DOHH2 (cell line): ENCODE measurements around the gene FRAS1.

Source experiments
- H3F3A ChIP-seq: fragments of 200-600 bp; sonication (generic), shearing (Covaris generic); 2 replicates; pipeline ENCODE4 v1.6.0; 2016; ENCODE audit warnings: antibody characterized with exemption, mild to moderate bottlenecking; ENCODE audit not compliant: control insufficient read depth, insufficient read depth
- H3K27ac ChIP-seq: fragments of 200-600 bp; sonication (generic); 2 replicates; pipeline ENCODE4 v1.5.1; 2014; ENCODE audit warnings: low read depth, mild to moderate bottlenecking, low read length, moderate library complexity
- H3K27me3 ChIP-seq: fragments of 200-600 bp; sonication (generic); 2 replicates; pipeline ENCODE4 v1.6.1; 2014; ENCODE audit warnings: mild to moderate bottlenecking, low read length, mixed read lengths; ENCODE audit not compliant: control insufficient read depth
- H3K36me3 ChIP-seq: fragments of 200-600 bp; sonication (generic); 2 replicates; pipeline ENCODE4 v1.6.1; 2014; ENCODE audit warnings: mild to moderate bottlenecking, low read length, moderate library complexity, mixed read lengths; ENCODE audit not compliant: control insufficient read depth
- H3K4me1 ChIP-seq: fragments of 200-600 bp; sonication (generic); 2 replicates; pipeline ENCODE4 v1.6.1; 2014; ENCODE audit warnings: mild to moderate bottlenecking, low read length, mixed read lengths; ENCODE audit not compliant: control insufficient read depth
- H3K4me2 ChIP-seq: fragments of 200-600 bp; sonication (generic); 2 replicates; pipeline ENCODE4 v1.6.0; 2014; ENCODE audit warnings: mild to moderate bottlenecking, low read length, moderate library complexity
- H3K4me3 ChIP-seq: fragments of 200-600 bp; sonication (generic); 2 replicates; pipeline ENCODE4 v1.5.1; 2014; ENCODE audit warnings: mild to moderate bottlenecking, low read length, mixed read lengths
- H3K79me2 ChIP-seq: fragments of 200-600 bp; sonication (generic); 2 replicates; pipeline ENCODE4 v1.6.1; 2014; ENCODE audit warnings: mild to moderate bottlenecking, low read length, mixed read lengths; ENCODE audit not compliant: control insufficient read depth
- H3K9me2 ChIP-seq: fragments of 200-600 bp; sonication (generic); replicated peaks from 2 replicates; pipeline ENCODE4 v1.6.1; 2014; ENCODE audit warnings: mild to moderate bottlenecking, low read length, mixed read lengths; ENCODE audit not compliant: control insufficient read depth
- H3K9me3 ChIP-seq: fragments of 200-600 bp; sonication (generic); 2 replicates; pipeline ENCODE4 v1.6.1; 2014; ENCODE audit warnings: antibody characterized with exemption, low read length, mixed read lengths; ENCODE audit not compliant: control insufficient read depth, insufficient read depth
- H4K20me1 ChIP-seq: fragments of 200-600 bp; sonication (generic); 2 replicates; pipeline ENCODE4 v1.6.0; 2014; ENCODE audit warnings: low read depth, mild to moderate bottlenecking, antibody characterized with exemption, low read length, moderate library complexity; ENCODE audit not compliant: control insufficient read depth, insufficient read depth
- CTCF ChIP-seq: fragments of 200-600 bp; sonication (generic); IDR thresholded peaks from one replicate; pipeline ENCODE4 v1.5.1; 2014; ENCODE audit warnings: antibody characterized with exemption, mild to moderate bottlenecking, low read depth, low read length; ENCODE audit not compliant: poor library complexity, severe bottlenecking
- EZH2phosphoT487 ChIP-seq: fragments of 200-600 bp; sonication (generic); IDR thresholded peaks from 2 replicates; pipeline ENCODE4 v1.6.1; 2017; ENCODE audit warnings: borderline replicate concordance, mild to moderate bottlenecking, antibody characterized with exemption, low read length, moderate library complexity, mixed read lengths

The FRAS1 gene

DNA sequence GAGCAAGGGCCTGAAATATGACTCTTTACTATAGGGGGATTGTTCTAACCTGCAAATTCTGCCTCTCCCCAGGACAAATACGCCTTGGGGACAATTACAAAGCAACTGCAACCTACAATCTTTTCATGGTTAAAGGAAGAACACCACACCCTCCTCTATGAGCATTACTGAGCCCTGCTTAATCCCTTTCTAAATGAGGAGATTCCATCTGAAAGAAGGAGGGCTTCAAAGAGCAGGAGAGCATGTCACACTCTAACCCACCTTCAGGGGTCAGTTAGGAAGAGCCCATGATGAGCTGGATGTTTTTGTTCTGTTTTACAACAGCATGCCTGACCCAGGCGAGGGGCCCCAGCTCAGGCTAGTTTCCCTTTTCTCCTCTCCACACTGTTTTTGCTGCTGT, 360.5 kb downstream of the FRAS1 start:
- no peak overlapping the region for H3K4me3 ChIP-seq
- no peak overlapping the region for H3K27ac ChIP-seq
- H3K4me1 ChIP-seq = no peaks in the 10 kb centered on the region
- TF ChIP-seq EZH2phosphoT487 (no peak), CTCF (no peak)
- H3K27me3 ChIP-seq = peaks cover 5% of the 10 kb centered on the region; the same call in 1 of the 2 replicates
- H3K9me3 ChIP-seq = no peaks in the 10 kb centered on the region
- no peaks in the 10 kb centered on the region for H4K20me1 ChIP-seq
- no peaks in the 10 kb centered on the region for H3F3A ChIP-seq
- no peaks in the 10 kb centered on the region for H3K9me2 ChIP-seq
- H3K36me3 ChIP-seq = no peaks in the 10 kb centered on the region
- no peaks in the 10 kb centered on the region for H3K79me2 ChIP-seq
- no peak overlapping the region for H3K4me2 ChIP-seq

GRCh38 chr4:78418406-78418805, 361.3 kb downstream of the FRAS1 start:
- Histone ChIP-seq H3K79me2 (no peaks in the 10 kb centered on the region), H3K36me3 (no peaks in the 10 kb centered on the region), H4K20me1 (no peaks in the 10 kb centered on the region), H3K27me3 (peaks cover 5% of the 10 kb centered on the region; the same call in 1 of the 2 replicates), H3K4me1 (no peaks in the 10 kb centered on the region), H3K9me3 (no peaks in the 10 kb centered on the region), H3K4me2 (no peak overlapping the region), H3K9me2 (no peaks in the 10 kb centered on the region), H3K27ac (no peak overlapping the region), H3K4me3 (no peak overlapping the region), H3F3A (no peaks in the 10 kb centered on the region)
- no peak for TF ChIP-seq EZH2phosphoT487
- TF ChIP-seq CTCF = no peak

GRCh38 chr4:78423790-78424189, 366.7 kb downstream of the FRAS1 start:
- H3F3A ChIP-seq = no peaks in the 10 kb centered on the region
- H3K9me2 ChIP-seq = no peaks in the 10 kb centered on the region
- no peaks in the 10 kb centered on the region for H3K9me3 ChIP-seq
- no peak overlapping the region for H3K27ac ChIP-seq
- H4K20me1 ChIP-seq = no peaks in the 10 kb centered on the region
- TF ChIP-seq CTCF (no peak), EZH2phosphoT487 (no peak)
- no peak overlapping the region for H3K4me2 ChIP-seq
- H3K79me2 ChIP-seq = no peaks in the 10 kb centered on the region
- H3K4me1 ChIP-seq = no peaks in the 10 kb centered on the region
- H3K36me3 ChIP-seq = no peaks in the 10 kb centered on the region
- no peaks in the 10 kb centered on the region for H3K27me3 ChIP-seq
- no peak overlapping the region for H3K4me3 ChIP-seq

DNA sequence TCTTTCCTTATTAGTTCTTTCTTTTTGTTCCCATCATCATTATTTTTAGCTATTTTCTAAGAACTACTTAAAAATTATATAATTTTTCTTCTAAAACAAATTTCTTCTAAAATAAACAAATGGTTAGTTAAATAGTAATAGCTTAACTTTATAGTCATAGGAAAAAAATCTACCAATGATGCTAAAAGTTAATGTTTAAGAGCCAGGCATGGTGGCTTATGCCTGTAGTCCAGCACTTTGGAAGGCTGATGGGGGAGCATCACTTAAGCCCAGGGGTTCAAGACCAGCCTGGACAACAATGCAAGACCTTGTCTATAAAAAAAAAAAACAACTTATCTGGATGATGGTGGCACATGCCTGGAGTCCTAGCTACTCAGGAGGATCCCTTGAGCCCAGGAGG, 367.3 kb downstream of the FRAS1 start:
- H3F3A ChIP-seq = no peaks in the 10 kb centered on the region
- no peaks in the 10 kb centered on the region for H3K4me1 ChIP-seq
- no peak overlapping the region for H3K4me2 ChIP-seq
- no peak overlapping the region for H3K27ac ChIP-seq
- no peaks in the 10 kb centered on the region for H3K27me3 ChIP-seq
- H4K20me1 ChIP-seq = no peaks in the 10 kb centered on the region
- no peaks in the 10 kb centered on the region for H3K79me2 ChIP-seq
- no peaks in the 10 kb centered on the region for H3K36me3 ChIP-seq
- H3K9me2 ChIP-seq = no peaks in the 10 kb centered on the region
- TF ChIP-seq EZH2phosphoT487 (no peak), CTCF (no peak)
- no peak overlapping the region for H3K4me3 ChIP-seq
- no peaks in the 10 kb centered on the region for H3K9me3 ChIP-seq
